HepG2 (cell line): Measurements from ENCODE around the gene C5orf47. TPM values are rescaled to one million over a fixed set of nuclear protein-coding genes. Genes with fewer than 3 reads are reported as not detected.

ENCODE experiments used
- ATAC-seq: fragments of 200-7000 bp; cut with Tn5 transposase; 3 replicates; pipeline ENCODE4 v1.9.1; 2020; ENCODE audit warnings: mild to moderate bottlenecking, moderate library complexity
- BruUV-seq: library from RNA; stranded (reverse); fragments of 400-500 nt; replicated peaks from 2 replicates; lab custom pipeline; 2021; lab: Mats Ljungman, UMichigan
- CTCF ChIA-PET: fragments of 300-600 bp; formaldehyde crosslinking; extraction: SDS; loops from one replicate; lab custom pipeline; 2021; ENCODE audit warnings: low total read pairs, inconsistent platforms, low intra/inter-chr PET ratio; lab: Yijun Ruan, JAX
- POLR2A ChIA-PET: fragments of 350-600 bp; sonication (Branson Sonifier 250); formaldehyde crosslinking; loops from one replicate; lab custom pipeline; 2020; ENCODE audit warnings: antibody characterized with exemption, inconsistent platforms; lab: Yijun Ruan, JAX
- DNase-seq: peaks from one replicate; pipeline ENCODE4 v3.0.0-alpha.2; 2015; ENCODE audit warnings: low spot score
- FAIRE-seq: peaks from 3 replicates; lab custom pipeline; 2011; peaks lifted over from hg19 to GRCh38; lab: Jason Lieb, UNC
- H2AFZ ChIP-seq: one replicate; pipeline ENCODE4 v1.6.1; 2011; ENCODE audit warnings: low read length, inconsistent platforms
- H3K27ac ChIP-seq: fragments of 300-600 bp; 3 replicates; pipeline ENCODE4 v1.8.0; 2011; ENCODE audit warnings: mixed run types, mild to moderate bottlenecking, mixed read lengths, low read length, inconsistent platforms; ENCODE audit not compliant: insufficient read depth; ENCODE audit errors: extremely low read length
- H3K27me3 ChIP-seq, 2 experiments: fragments of 200-600 bp in 1 of 2; 2 replicates in 1 of 2; 3 replicates in 1 of 2; pipeline versions ENCODE4 v1.6.0 to v1.8.0; 2011; ENCODE audit warnings: low read length in 2 of 2, mild to moderate bottlenecking in 2 of 2, moderate library complexity in 2 of 2, inconsistent platforms in 1 of 2; ENCODE audit not compliant: insufficient read depth in 2 of 2, control insufficient read depth in 1 of 2
- H3K36me3 ChIP-seq, 2 experiments: fragments of 200-600 bp in 1 of 2; replicated peaks in 1 of 2; 2 replicates in 1 of 2; 3 replicates in 1 of 2; pipeline versions ENCODE4 v1.5.1 to v1.8.0; 2011; ENCODE audit warnings: low read length in 2 of 2, inconsistent platforms in 1 of 2; ENCODE audit not compliant: insufficient read depth in 2 of 2, control insufficient read depth in 1 of 2
- H3K4me1 ChIP-seq: 2 replicates; pipeline ENCODE4 v1.5.1; 2012; ENCODE audit warnings: low read length, inconsistent platforms; ENCODE audit not compliant: insufficient read depth
- H3K4me2 ChIP-seq: 2 replicates; pipeline ENCODE4 v1.6.0; 2011; ENCODE audit warnings: low read depth, low read length, inconsistent platforms
- H3K4me3 ChIP-seq, 3 experiments: fragments of 200-600 bp in 1 of 3; sonication (generic), shearing (Covaris generic) in 1 of 3; replicated peaks in 1 of 3; 2 replicates each; pipeline ENCODE4 v1.5.1; 2011 to 2016; ENCODE audit warnings: low read length in 3 of 3, inconsistent platforms in 2 of 3, low read depth in 2 of 3, mild to moderate bottlenecking in 2 of 3, control low read depth in 1 of 3, mixed read lengths in 1 of 3; ENCODE audit not compliant: insufficient read depth in 1 of 3
- H3K79me2 ChIP-seq: one replicate; pipeline ENCODE4 v1.6.1; 2011; ENCODE audit warnings: low read length, inconsistent platforms; ENCODE audit not compliant: insufficient read depth
- H3K9ac ChIP-seq: 2 replicates; pipeline ENCODE4 v1.6.0; 2011; ENCODE audit warnings: mild to moderate bottlenecking, low read depth, low read length, inconsistent platforms; ENCODE audit not compliant: insufficient read depth
- H3K9me3 ChIP-seq: 2 replicates; pipeline ENCODE4 v1.5.1; 2012; ENCODE audit warnings: mild to moderate bottlenecking, low read length
- H4K20me1 ChIP-seq: 2 replicates; pipeline ENCODE4 v1.6.0; 2011; ENCODE audit warnings: inconsistent platforms, mild to moderate bottlenecking, low read length, moderate library complexity; ENCODE audit not compliant: insufficient read depth
- ATM ChIP-seq: fragments of 450-650 bp; IDR thresholded peaks from 2 replicates; pipeline ENCODE4 v1.7.1; 2017; ENCODE audit warnings: mild to moderate bottlenecking, borderline replicate concordance
- HNF4G ChIP-seq, 2 experiments: sonication (generic) in 1 of 2; formaldehyde crosslinking in 1 of 2; IDR thresholded peaks; 2 replicates each; pipeline versions ENCODE4 v1.4.0 to v1.6.1; 2011 to 2020; ENCODE audit warnings: borderline replicate concordance in 2 of 2, low read depth in 2 of 2, mild to moderate bottlenecking in 2 of 2, low read length in 1 of 2, missing genetic modification reagents in 1 of 2, moderate library complexity in 1 of 2
- MAF1 ChIP-seq: sonication (generic); formaldehyde crosslinking; IDR thresholded peaks from 2 replicates; pipeline ENCODE4 v1.5.0; 2020; ENCODE audit warnings: missing genetic modification reagents, borderline replicate concordance
- MAFK ChIP-seq, 2 experiments: IDR thresholded peaks in 1 of 2; conservative IDR thresholded peaks in 1 of 2; 2 replicates each; pipeline ENCODE4 v1.6.1; 2011; ENCODE audit warnings: improper control_type of control experiment in 2 of 2, low read length in 2 of 2
- RBM22 ChIP-seq: fragments of 200-400 bp; formaldehyde crosslinking; optimal IDR thresholded peaks from 2 replicates; pipeline ENCODE3; 2017; ENCODE audit warnings: mild to moderate bottlenecking, low read length, moderate library complexity
- TBL1XR1 ChIP-seq: fragments of 150-350 bp; IDR thresholded peaks from 2 replicates; pipeline ENCODE4 v1.6.1; 2014; ENCODE audit warnings: borderline replicate concordance, low read length; ENCODE audit not compliant: partially characterized antibody
- ZBTB8A ChIP-seq: sonication (generic); formaldehyde crosslinking; IDR thresholded peaks from 2 replicates; pipeline ENCODE4 v1.4.0; 2020; ENCODE audit warnings: mild to moderate bottlenecking, low read depth, missing genetic modification reagents, borderline replicate concordance
- ZNF34 ChIP-seq: sonication (generic); formaldehyde crosslinking; IDR thresholded peaks from 2 replicates; pipeline ENCODE4 v1.4.0; 2020; ENCODE audit warnings: mild to moderate bottlenecking, missing genetic modification reagents, borderline replicate concordance
- ZNF546 ChIP-seq: sonication (generic); formaldehyde crosslinking; conservative IDR thresholded peaks from 2 replicates; pipeline ENCODE4 v1.8.1; 2023; ENCODE audit warnings: mild to moderate bottlenecking, missing genetic modification reagents
- ZNF556 ChIP-seq: sonication (generic); formaldehyde crosslinking; IDR thresholded peaks from 2 replicates; pipeline ENCODE4 v1.4.0; 2020; ENCODE audit warnings: mild to moderate bottlenecking, missing genetic modification reagents, borderline replicate concordance
- ZNF782 ChIP-seq: sonication (generic); formaldehyde crosslinking; IDR thresholded peaks from 2 replicates; pipeline ENCODE4 v1.4.0; 2020; ENCODE audit warnings: missing genetic modification reagents, mild to moderate bottlenecking, borderline replicate concordance
- WGBS: methylation state at CpG from one replicate; pipeline ENCODE4 v1.1.6; 2017; ENCODE audit warnings: low lambda C conversion rate; 5-methylcytosine and 5-hydroxymethylcytosine counted together
- in situ Hi-C: cut with HindIII; loops from 2 replicates; pipeline ENCODE4 v1.10.0; 2017; ENCODE audit warnings: low pct_unique_long_range_greater_than_20kb; ENCODE audit not compliant: extremely low pct_ligation_motif_present
- intact Hi-C: fragments of 100-400 bp; cut with micrococcal nuclease; formaldehyde crosslinking; loops from one replicate; pipeline ENCODE4 v1.10.0; 2022; ENCODE audit not compliant: unreplicated experiment
- polyA plus RNA-seq, 8 experiments: library from polyadenylated mRNA; depleted of rRNA in 3 of 8; stranded (reverse) in 7 of 8; unstranded in 1 of 8; fragments of >200 nt; fragmentation: Illumina TruSeq in 4 of 8; extraction: Trizol in 4 of 8; gene quantifications; 2 replicates each; pipeline versions ENCODE4 v1.2.1 to v1.2.3, GENCODE V29; 2011 to 2016; ENCODE audit warnings: low read depth in 4 of 8, missing spikeins in 1 of 8, mixed read lengths in 1 of 8; ENCODE audit not compliant: insufficient read depth in 1 of 8
- total RNA-seq, 5 experiments: library from RNA; depleted of rRNA; stranded (reverse); fragments of >200 nt; fragmentation: Illumina TruSeq; extraction: Trizol; gene quantifications; 2 replicates each; pipeline ENCODE4 v1.2.3, GENCODE V29; 2016; ENCODE audit warnings: low read depth in 1 of 5
- TF ChIP-seq, protein P1 (sequence below): IDR thresholded peaks from 2 replicates; pipeline ENCODE4 v1.6.1; 2016

Gene C5orf47
- total and polyA plus RNA-seq, 2 of the 13 experiments (the other 11 are each of a cell fraction or from before 2014, with no cell fraction given): not detected

DNA sequence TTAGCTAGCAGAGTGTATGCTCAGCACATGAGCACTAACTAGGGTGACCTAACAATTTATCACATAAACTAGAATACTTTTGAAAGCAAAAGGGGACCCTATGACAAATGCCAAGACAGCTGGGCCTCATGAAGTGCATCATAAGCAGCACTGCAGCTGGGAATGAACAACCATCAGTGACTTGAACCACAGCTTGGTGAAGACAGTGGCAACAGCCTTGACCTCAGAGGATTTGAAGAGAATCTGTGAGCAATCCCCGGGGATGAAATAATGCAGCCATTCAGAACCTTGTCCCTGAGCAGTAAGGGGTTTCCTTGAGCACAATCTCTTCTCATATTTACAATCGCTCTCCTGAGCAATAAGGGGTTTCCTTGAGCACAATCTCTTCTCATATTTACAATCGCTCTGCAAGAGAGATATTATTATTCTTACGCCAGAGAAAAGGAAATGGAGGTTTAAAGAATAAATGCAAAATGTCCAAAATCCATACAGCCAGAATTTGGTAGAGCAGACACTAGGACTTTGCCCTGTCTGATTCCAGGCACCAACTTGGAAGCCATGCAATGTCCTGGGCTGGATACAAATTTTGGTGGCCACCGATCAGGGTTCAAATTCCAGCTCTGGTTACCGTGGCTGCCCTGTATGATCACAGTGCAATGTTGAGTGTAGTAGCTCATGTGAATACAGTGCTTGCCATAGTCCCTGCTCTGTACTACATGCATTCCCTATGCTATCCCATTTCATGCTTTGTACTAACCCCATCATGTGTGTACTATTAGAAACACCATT lies 55.7 kb downstream of the C5orf47 start:
- ChIA-PET CTCF (interaction anchor here (1.8 to 3.1 kb wide), 2 partner anchors 268 to 273 kb away, joined by 9 to 39 read pairs; no protein-coding TSS in a partner anchor), POLR2A (interaction anchor here (1.0 kb wide), 1 partner anchor 267 kb away, joined by 3 read pairs; no protein-coding TSS in a partner anchor)
- in situ Hi-C loops: loop anchor here (5.0 kb wide), 1 partner anchor 268 kb away; no protein-coding TSS in a partner anchor

More for the DNA sequence above, 55.7 kb downstream of the C5orf47 start:
- Histone ChIP-seq H3K9ac (no peak overlapping the region), H3K4me3 (no peak overlapping the region), H3K36me3 (no peaks in the 10 kb centered on the region), H3K4me1 (no peaks in the 10 kb centered on the region), H3K27me3 (no peaks in the 10 kb centered on the region), H3K9me3 (no peaks in the 10 kb centered on the region), H3K4me2 (no peak overlapping the region), H3K79me2 (no peaks in the 10 kb centered on the region), H3K27ac (no peak overlapping the region), H4K20me1 (0 out of 2 replicates have a peak, but pooled peaks cover 3% of the 10 kb centered on the region), H2AFZ (no peak overlapping the region)
- 24% methylated on average over 5 of the region's 6 CpGs for whole genome bisulfite sequencing
- DNase-seq (no peak), FAIRE-seq (no peak), ATAC-seq (no peak; the same call in 2 of the 3 replicates)
- no TSS peak for BruUV-seq
- TF ChIP-seq ZNF546: no peak
- no peak for TF ChIP-seq MAFK (conservative IDR thresholded peaks at IDR 0.05 in 1 of 2, IDR thresholded peaks at IDR 0.05 in 1 of 2; ENCODE audit: low read length in 2 of 2)
- TF ChIP-seq, protein P1, sequence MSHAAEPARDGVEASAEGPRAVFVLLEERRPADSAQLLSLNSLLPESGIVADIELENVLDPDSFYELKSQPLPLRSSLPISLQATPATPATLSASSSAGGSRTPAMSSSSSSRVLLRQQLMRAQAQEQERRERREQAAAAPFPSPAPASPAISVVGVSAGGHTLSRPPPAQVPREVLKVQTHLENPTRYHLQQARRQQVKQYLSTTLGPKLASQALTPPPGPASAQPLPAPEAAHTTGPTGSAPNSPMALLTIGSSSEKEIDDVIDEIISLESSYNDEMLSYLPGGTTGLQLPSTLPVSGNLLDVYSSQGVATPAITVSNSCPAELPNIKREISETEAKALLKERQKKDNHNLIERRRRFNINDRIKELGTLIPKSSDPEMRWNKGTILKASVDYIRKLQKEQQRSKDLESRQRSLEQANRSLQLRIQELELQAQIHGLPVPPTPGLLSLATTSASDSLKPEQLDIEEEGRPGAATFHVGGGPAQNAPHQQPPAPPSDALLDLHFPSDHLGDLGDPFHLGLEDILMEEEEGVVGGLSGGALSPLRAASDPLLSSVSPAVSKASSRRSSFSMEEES: no peak
- TF ChIP-seq ZBTB8A: no peak
- TF ChIP-seq TBL1XR1: no peak
- TF ChIP-seq ATM: no peak
- TF ChIP-seq HNF4G (IDR thresholded peaks at IDR 0.05; ENCODE audit: borderline replicate concordance, low read depth, low read length): no peak
- no peak for TF ChIP-seq HNF4G (CRISPR knock-in tag; IDR thresholded peaks at IDR 0.05; ENCODE audit: borderline replicate concordance, low read depth)
- TF ChIP-seq RBM22: no peak
- TF ChIP-seq ZNF782: no peak
- TF ChIP-seq ZNF556 (CRISPR knock-in tag): no peak
- TF ChIP-seq ZNF34 (CRISPR knock-in tag): no peak
- TF ChIP-seq MAF1 (CRISPR knock-in tag): no peak
- intact Hi-C loops: loop anchor here (1.0 kb wide), 2 partner anchors 268 to 273 kb away; no protein-coding TSS in a partner anchor
